Measurements from ENCODE around the gene SLC35D2.

The SLC35D2 gene

DNA sequence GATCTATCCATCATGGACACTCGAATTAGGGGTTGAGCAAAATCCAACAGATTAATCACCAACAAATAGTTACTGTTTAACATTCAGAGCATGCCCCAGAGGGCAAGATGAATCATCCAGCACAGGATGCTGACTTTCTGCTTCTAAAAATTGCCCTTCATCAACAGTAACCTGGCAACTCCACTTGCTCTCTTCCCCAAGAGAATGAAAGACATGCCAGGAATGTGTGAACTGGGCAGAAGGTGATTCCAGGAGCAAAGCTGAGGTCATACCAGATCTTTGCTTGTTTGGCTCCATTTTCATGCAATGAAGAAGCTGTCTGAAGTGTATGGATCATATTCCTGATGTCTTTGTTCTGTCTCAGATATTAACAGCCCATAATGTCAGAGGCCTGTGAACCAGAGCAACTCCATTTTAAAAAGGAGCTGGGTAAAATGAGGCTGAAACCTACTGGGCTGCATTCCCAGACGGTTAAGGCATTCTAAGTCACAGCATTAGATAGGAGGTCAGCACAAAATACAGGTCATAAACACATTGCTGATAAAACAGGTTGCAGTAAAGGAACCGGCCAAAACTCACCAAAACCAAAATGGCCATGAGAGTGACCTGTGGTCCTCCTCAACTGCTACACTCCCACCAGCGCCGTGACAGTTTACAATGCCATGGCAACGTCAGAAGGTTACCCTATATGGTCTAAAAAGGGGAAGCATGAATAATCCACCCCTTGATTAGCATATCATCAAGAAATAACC lies 37.1 kb upstream of the SLC35D2 start (continued):
- TF ChIP-seq YY2 (tag by site-specific recombination; IDR thresholded peaks at IDR 0.05) (no peak), ZNF112 (tag by site-specific recombination; IDR thresholded peaks at IDR 0.05) (no peak)

DNA sequence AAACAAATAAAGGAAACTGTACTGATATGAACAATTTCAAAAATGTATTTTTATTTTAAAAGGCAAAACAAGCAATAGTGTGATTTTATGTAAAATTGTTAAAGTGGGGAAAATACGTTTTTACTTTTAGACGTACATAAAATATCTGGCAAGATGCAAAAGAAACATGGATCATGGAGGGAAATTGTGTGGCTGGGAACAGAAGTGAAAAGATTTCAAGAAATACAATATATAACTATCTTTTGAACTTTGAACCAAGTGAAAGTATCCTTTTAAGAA lies 36.1 kb upstream of the SLC35D2 start:
- H3K4me1 ChIP-seq (ENCODE audit: control insufficient read depth, insufficient read depth, low read length), result peaks cover 5% of the 10 kb centered on the region; the same call in 1 of the 2 replicates
- peak overlapping the region; percentile 99 for H3K27ac ChIP-seq (ENCODE audit: extremely low read depth, low read depth, low read length)
- TF ChIP-seq SP2 (tag by site-specific recombination; IDR thresholded peaks at IDR 0.05), result no peak
- TF ChIP-seq ZNF785 (tag by site-specific recombination; IDR thresholded peaks at IDR 0.05), result no peak
- TF ChIP-seq ZNF302 (tag by site-specific recombination; IDR thresholded peaks at IDR 0.05; ENCODE audit: low read depth), result no peak
- no peak for TF ChIP-seq ZNF121 (tag by site-specific recombination; IDR thresholded peaks at IDR 0.05)
- TF ChIP-seq TCF7L2 (IDR thresholded peaks at IDR 0.05; ENCODE audit: borderline replicate concordance, low read depth, low read length), result no peak
- TF ChIP-seq, protein P1, sequence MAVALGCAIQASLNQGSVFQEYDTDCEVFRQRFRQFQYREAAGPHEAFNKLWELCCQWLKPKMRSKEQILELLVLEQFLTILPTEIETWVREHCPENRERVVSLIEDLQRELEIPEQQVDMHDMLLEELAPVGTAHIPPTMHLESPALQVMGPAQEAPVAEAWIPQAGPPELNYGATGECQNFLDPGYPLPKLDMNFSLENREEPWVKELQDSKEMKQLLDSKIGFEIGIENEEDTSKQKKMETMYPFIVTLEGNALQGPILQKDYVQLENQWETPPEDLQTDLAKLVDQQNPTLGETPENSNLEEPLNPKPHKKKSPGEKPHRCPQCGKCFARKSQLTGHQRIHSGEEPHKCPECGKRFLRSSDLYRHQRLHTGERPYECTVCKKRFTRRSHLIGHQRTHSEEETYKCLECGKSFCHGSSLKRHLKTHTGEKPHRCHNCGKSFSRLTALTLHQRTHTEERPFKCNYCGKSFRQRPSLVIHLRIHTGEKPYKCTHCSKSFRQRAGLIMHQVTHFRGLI (tag by site-specific recombination; IDR thresholded peaks at IDR 0.05), result no peak
- TF ChIP-seq ZNF544 (tag by site-specific recombination; IDR thresholded peaks at IDR 0.05), result no peak
- no peak for TF ChIP-seq ZNF311 (tag by site-specific recombination; IDR thresholded peaks at IDR 0.05; ENCODE audit: borderline replicate concordance)
- no peak for TF ChIP-seq ZNF529 (tag by site-specific recombination; IDR thresholded peaks at IDR 0.05; ENCODE audit: insufficient replicate concordance)
- peak overlapping the region; percentile 86 for H3K4me3 ChIP-seq (ENCODE audit: low read depth, low read length)
- H3K9me3 ChIP-seq (ENCODE audit: control insufficient read depth, insufficient read depth, low read depth, low read length), result no peaks in the 10 kb centered on the region
- H3K36me3 ChIP-seq (ENCODE audit: control insufficient read depth in 2 of 2, insufficient read depth in 1 of 2, low read length in 2 of 2), result peaks cover 0 to 7% of the 10 kb centered on the region in 2 experiments; a peak in 2 of 3 replicates
- CTCF ChIA-PET, result interaction anchor here (0.5 to 1.0 kb wide), 2 partner anchors 32 to 298 kb away, joined by 3 to 4 read pairs; no protein-coding TSS in a partner anchor
- POLR2A ChIA-PET, result interaction anchor here (1.0 to 1.6 kb wide), 2 partner anchors 31 to 72 kb away, joined by 3 to 10 read pairs; partner anchors contain the start of gene HABP4

DNA sequence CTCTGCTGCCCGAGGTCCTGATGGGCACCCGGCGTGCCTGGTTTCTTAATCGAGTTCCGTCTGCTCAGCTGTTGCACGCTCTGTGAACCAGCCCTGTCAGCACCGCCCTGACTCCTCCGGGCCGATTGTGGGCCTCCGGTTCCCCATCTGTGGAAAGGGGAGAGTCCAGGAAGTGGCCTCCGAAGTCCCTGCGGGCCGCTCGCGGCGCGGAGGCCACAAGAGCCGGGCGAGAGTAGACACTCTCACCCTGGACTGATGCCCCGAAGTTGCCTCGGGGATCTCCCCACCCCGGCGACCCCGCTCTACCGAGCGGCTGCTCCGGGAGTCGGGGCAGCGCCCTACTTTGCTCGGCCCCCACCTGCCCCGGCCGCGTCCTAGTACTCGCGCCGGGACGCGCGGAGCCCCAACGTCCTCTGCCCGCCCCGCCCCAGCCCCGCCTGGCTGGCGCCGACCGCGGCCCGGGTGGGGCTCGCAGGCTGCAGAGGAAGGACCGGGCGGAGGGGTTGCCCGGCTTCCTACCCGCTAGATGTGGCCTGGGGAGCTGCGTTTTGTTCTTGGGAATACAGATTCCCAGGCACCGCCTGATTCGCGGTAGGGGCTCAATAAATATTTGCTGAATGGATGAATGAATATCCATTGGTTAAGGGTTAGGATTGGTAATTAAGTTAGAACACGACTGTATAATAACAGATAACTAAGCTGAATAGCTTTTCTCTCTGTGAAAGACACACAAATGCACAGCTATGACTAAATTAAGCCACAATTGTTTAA lies 35.6 kb upstream of the SLC35D2 start:
- ChIA-PET POLR2A (interaction anchor here (1.0 to 1.6 kb wide), 2 partner anchors 31 to 73 kb away, joined by 3 to 10 read pairs; partner anchors contain the start of gene HABP4), CTCF (interaction anchor here (0.5 to 1.0 kb wide), 2 partner anchors 32 to 297 kb away, joined by 3 to 4 read pairs; no protein-coding TSS in a partner anchor)
- H3K36me3 ChIP-seq (ENCODE audit: control insufficient read depth in 2 of 2, insufficient read depth in 1 of 2, low read length in 2 of 2), result peaks cover 0 to 7% of the 10 kb centered on the region in 2 experiments; a peak in 2 of 3 replicates
- H3K9me3 ChIP-seq (ENCODE audit: control insufficient read depth, insufficient read depth, low read depth, low read length), result no peaks in the 10 kb centered on the region
- H3K4me1 ChIP-seq (ENCODE audit: control insufficient read depth, insufficient read depth, low read length), result peaks cover 5% of the 10 kb centered on the region; the same call in 1 of the 2 replicates
- peak overlapping the region; percentile 86 for H3K4me3 ChIP-seq (ENCODE audit: low read depth, low read length)
- H3K27ac ChIP-seq (ENCODE audit: extremely low read depth, low read depth, low read length), result peak overlapping the region; percentile 99
- TF ChIP-seq ZNF571 (tag by site-specific recombination; IDR thresholded peaks at IDR 0.05) (no peak), ZBTB20 (tag by site-specific recombination; IDR thresholded peaks at IDR 0.05) (peak; percentile 99), OVOL3 (tag by site-specific recombination; IDR thresholded peaks at IDR 0.05) (peak; percentile 44; the same call in 1 of the 2 replicates), ZNF121 (tag by site-specific recombination; IDR thresholded peaks at IDR 0.05) (no peak), SCRT2 (tag by site-specific recombination; IDR thresholded peaks at IDR 0.05) (peak; percentile 48), ZNF423 (tag by site-specific recombination; IDR thresholded peaks at IDR 0.05) (0 out of 2 replicates have a peak, but pooled peaks have one; percentile 27), ZFP69B (tag by site-specific recombination; IDR thresholded peaks at IDR 0.05) (peak; percentile 38; the same call in 1 of the 2 replicates)
- TF ChIP-seq, protein P2, sequence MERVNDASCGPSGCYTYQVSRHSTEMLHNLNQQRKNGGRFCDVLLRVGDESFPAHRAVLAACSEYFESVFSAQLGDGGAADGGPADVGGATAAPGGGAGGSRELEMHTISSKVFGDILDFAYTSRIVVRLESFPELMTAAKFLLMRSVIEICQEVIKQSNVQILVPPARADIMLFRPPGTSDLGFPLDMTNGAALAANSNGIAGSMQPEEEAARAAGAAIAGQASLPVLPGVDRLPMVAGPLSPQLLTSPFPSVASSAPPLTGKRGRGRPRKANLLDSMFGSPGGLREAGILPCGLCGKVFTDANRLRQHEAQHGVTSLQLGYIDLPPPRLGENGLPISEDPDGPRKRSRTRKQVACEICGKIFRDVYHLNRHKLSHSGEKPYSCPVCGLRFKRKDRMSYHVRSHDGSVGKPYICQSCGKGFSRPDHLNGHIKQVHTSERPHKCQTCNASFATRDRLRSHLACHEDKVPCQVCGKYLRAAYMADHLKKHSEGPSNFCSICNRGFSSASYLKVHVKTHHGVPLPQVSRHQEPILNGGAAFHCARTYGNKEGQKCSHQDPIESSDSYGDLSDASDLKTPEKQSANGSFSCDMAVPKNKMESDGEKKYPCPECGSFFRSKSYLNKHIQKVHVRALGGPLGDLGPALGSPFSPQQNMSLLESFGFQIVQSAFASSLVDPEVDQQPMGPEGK (tag by site-specific recombination; IDR thresholded peaks at IDR 0.05), result 0 out of 2 replicates have a peak, but pooled peaks have one; percentile 38
- TF ChIP-seq, protein P3, sequence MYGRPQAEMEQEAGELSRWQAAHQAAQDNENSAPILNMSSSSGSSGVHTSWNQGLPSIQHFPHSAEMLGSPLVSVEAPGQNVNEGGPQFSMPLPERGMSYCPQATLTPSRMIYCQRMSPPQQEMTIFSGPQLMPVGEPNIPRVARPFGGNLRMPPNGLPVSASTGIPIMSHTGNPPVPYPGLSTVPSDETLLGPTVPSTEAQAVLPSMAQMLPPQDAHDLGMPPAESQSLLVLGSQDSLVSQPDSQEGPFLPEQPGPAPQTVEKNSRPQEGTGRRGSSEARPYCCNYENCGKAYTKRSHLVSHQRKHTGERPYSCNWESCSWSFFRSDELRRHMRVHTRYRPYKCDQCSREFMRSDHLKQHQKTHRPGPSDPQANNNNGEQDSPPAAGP (tag by site-specific recombination; IDR thresholded peaks at IDR 0.05), result no peak; the same call in none of the 2 replicates
- TF ChIP-seq, protein P4, sequence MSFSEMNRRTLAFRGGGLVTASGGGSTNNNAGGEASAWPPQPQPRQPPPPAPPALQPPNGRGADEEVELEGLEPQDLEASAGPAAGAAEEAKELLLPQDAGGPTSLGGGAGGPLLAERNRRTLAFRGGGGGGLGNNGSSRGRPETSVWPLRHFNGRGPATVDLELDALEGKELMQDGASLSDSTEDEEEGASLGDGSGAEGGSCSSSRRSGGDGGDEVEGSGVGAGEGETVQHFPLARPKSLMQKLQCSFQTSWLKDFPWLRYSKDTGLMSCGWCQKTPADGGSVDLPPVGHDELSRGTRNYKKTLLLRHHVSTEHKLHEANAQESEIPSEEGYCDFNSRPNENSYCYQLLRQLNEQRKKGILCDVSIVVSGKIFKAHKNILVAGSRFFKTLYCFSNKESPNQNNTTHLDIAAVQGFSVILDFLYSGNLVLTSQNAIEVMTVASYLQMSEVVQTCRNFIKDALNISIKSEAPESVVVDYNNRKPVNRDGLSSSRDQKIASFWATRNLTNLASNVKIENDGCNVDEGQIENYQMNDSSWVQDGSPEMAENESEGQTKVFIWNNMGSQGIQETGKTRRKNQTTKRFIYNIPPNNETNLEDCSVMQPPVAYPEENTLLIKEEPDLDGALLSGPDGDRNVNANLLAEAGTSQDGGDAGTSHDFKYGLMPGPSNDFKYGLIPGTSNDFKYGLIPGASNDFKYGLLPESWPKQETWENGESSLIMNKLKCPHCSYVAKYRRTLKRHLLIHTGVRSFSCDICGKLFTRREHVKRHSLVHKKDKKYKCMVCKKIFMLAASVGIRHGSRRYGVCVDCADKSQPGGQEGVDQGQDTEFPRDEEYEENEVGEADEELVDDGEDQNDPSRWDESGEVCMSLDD (tag by site-specific recombination; IDR thresholded peaks at IDR 0.05), result 0 out of 2 replicates have a peak, but pooled peaks have one; percentile 34
- TF ChIP-seq, protein P5, sequence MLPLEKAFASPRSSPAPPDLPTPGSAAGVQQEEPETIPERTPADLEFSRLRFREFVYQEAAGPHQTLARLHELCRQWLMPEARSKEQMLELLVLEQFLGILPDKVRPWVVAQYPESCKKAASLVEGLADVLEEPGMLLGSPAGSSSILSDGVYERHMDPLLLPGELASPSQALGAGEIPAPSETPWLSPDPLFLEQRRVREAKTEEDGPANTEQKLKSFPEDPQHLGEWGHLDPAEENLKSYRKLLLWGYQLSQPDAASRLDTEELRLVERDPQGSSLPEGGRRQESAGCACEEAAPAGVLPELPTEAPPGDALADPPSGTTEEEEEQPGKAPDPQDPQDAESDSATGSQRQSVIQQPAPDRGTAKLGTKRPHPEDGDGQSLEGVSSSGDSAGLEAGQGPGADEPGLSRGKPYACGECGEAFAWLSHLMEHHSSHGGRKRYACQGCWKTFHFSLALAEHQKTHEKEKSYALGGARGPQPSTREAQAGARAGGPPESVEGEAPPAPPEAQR (tag by site-specific recombination; IDR thresholded peaks at IDR 0.05), result no peak

Measured in HEK293 (cell line).